ENCODE measurements around the gene SLC7A1. TPM values are rescaled to one million over a fixed set of nuclear protein-coding genes. Genes with fewer than 3 reads are reported as not detected.

The SLC7A1 gene
- total RNA-seq, 1 donor from 2014 or later, result 36.1 TPM

- no peak for DNase-seq
Observed at GRCh38 chr13:29489650-29490560, 105.6 kb downstream of the SLC7A1 start.

GRCh38 chr13:29487466-29488454 is 107.7 kb downstream of the SLC7A1 start:
- DNase-seq, result no peak

- no peak for DNase-seq
Observed at GRCh38 chr13:29486551-29486950, 108.9 kb downstream of the SLC7A1 start.

GRCh38 chr13:29484796-29485195 is 110.7 kb downstream of the SLC7A1 start:
- DNase-seq, result peak; percentile 28

- no peak for DNase-seq
Observed at GRCh38 chr13:29484236-29484635, 111.3 kb downstream of the SLC7A1 start.

GRCh38 chr13:29483623-29484022 is 111.9 kb downstream of the SLC7A1 start:
- DNase-seq, result no peak

GRCh38 chr13:29483211-29483610 is 112.3 kb downstream of the SLC7A1 start:
- no peak for DNase-seq

- DNase-seq, result no peak
Observed at GRCh38 chr13:29482504-29482903, 113.0 kb downstream of the SLC7A1 start.

GRCh38 chr13:29481603-29482002 is 113.9 kb downstream of the SLC7A1 start:
- no peak for DNase-seq

- DNase-seq, result no peak
Observed at GRCh38 chr13:29480893-29481525, 114.5 kb downstream of the SLC7A1 start.

- peak; percentile 61 for DNase-seq
Observed at GRCh38 chr13:29479716-29480492, 115.6 kb downstream of the SLC7A1 start.

- DNase-seq, result no peak
Observed at GRCh38 chr13:29476046-29476445, 119.4 kb downstream of the SLC7A1 start.

GRCh38 chr13:29474991-29475390 is 120.5 kb downstream of the SLC7A1 start:
- no peak for DNase-seq

GRCh38 chr13:29473166-29473565 is 122.3 kb downstream of the SLC7A1 start:
- DNase-seq, result no peak

- DNase-seq, result peak; percentile 53
Observed at GRCh38 chr13:29472332-29472961, 123.0 kb downstream of the SLC7A1 start.

GRCh38 chr13:29471551-29471950 is 123.9 kb downstream of the SLC7A1 start:
- no peak for DNase-seq

- peak; percentile 64 for DNase-seq
Observed at GRCh38 chr13:29465741-29466293, 129.7 kb downstream of the SLC7A1 start.

- no peak for DNase-seq
Observed at GRCh38 chr13:29464105-29464679, 131.3 kb downstream of the SLC7A1 start.

GRCh38 chr13:29459813-29460355 is 135.6 kb downstream of the SLC7A1 start:
- DNase-seq, result no peak

All from tongue (tissue), 2 donors.